WTC11 (cell line): ENCODE results near the gene SREBF1. TPM values are rescaled to one million over a fixed set of nuclear protein-coding genes. Genes with fewer than 3 reads are reported as not detected.
A peak's percentile ranks its signal among the peaks of the same experiment; 100 is the strongest.

Experiments
- ATAC-seq: fragments of 200-7000 bp; cut with Tn5 transposase; 2 replicates; pipeline ENCODE4 v1.10.0; 2021; ENCODE audit warnings: mild to moderate bottlenecking, moderate library complexity
- CTCF ChIA-PET: fragments of 300-600 bp; sonication (Branson Sonifier 250); formaldehyde crosslinking; loops from one replicate; lab custom pipeline; 2021; ENCODE audit warnings: antibody characterized with exemption; lab: Charles Lee
- POLR2A ChIA-PET: fragments of 350-600 bp; sonication (Branson Sonifier 250); formaldehyde crosslinking; loops from one replicate; lab custom pipeline; 2021; ENCODE audit warnings: antibody characterized with exemption; lab: Charles Lee
- DNase-seq: peaks from one replicate; pipeline ENCODE4 v3.0.0; 2021; ENCODE audit warnings: low spot score
- H3K27ac Mint-ChIP-seq: 2 replicates; pipeline ENCODE4 v1.8.0; 2021; ENCODE audit warnings: mixed read lengths
- H3K27me3 Mint-ChIP-seq: 2 replicates; pipeline ENCODE4 v1.8.0; 2021; ENCODE audit warnings: low read depth, mild to moderate bottlenecking, moderate library complexity, mixed read lengths
- H3K36me3 Mint-ChIP-seq: 2 replicates; pipeline ENCODE4 v1.8.0; 2021; ENCODE audit warnings: mixed read lengths
- H3K4me1 Mint-ChIP-seq: 2 replicates; pipeline ENCODE4 v1.8.0; 2022; ENCODE audit warnings: mixed read lengths
- H3K4me3 Mint-ChIP-seq: 2 replicates; pipeline ENCODE4 v1.8.0; 2021; ENCODE audit warnings: mild to moderate bottlenecking, moderate library complexity, mixed read lengths
- H3K9me3 Mint-ChIP-seq: 2 replicates; pipeline ENCODE4 v1.8.0; 2021; ENCODE audit warnings: mixed read lengths
- ESRRA ChIP-seq: sonication (generic); formaldehyde crosslinking; IDR thresholded peaks from 2 replicates; pipeline ENCODE4 v1.8.1; 2022; ENCODE audit warnings: mild to moderate bottlenecking, missing genetic modification reagents, borderline replicate concordance
- FOXK1 ChIP-seq: sonication (generic); formaldehyde crosslinking; IDR thresholded peaks from 2 replicates; pipeline ENCODE4 v1.8.0; 2022; ENCODE audit warnings: mild to moderate bottlenecking, moderate library complexity, missing genetic modification reagents
- KAT7 ChIP-seq: sonication (generic); formaldehyde crosslinking; IDR thresholded peaks from 2 replicates; pipeline ENCODE4 v1.8.1; 2023; ENCODE audit warnings: missing genetic modification reagents, mild to moderate bottlenecking, borderline replicate concordance
- NFYB ChIP-seq: sonication (generic); formaldehyde crosslinking; conservative IDR thresholded peaks from 2 replicates; pipeline ENCODE4 v1.8.0; 2022; ENCODE audit warnings: low read depth, missing genetic modification reagents
- SMAD4 ChIP-seq: sonication (generic); formaldehyde crosslinking; IDR thresholded peaks from 2 replicates; pipeline ENCODE4 v1.8.0; 2022; ENCODE audit warnings: mild to moderate bottlenecking, missing genetic modification reagents
- SOX15 ChIP-seq: fragments of 250-450 bp; sonication (Bioruptor Pico); IDR thresholded peaks from 2 replicates; pipeline ENCODE4 v1.9.0; 2021; ENCODE audit warnings: mild to moderate bottlenecking
- TP53 ChIP-seq: sonication (generic); formaldehyde crosslinking; IDR thresholded peaks from 2 replicates; pipeline ENCODE4 v1.8.1; 2023; ENCODE audit warnings: mild to moderate bottlenecking, missing genetic modification reagents
- ZNF138 ChIP-seq: sonication (generic); formaldehyde crosslinking; conservative IDR thresholded peaks from 2 replicates; pipeline ENCODE4 v1.8.1; 2022; ENCODE audit warnings: mild to moderate bottlenecking, moderate library complexity, missing genetic modification reagents
- ZNF219 ChIP-seq: sonication (generic); formaldehyde crosslinking; IDR thresholded peaks from 2 replicates; pipeline ENCODE4 v1.8.0; 2023; ENCODE audit warnings: missing genetic modification reagents, mild to moderate bottlenecking, borderline replicate concordance
- ZNF416 ChIP-seq: fragments of 250-450 bp; sonication (Bioruptor Pico); IDR thresholded peaks from 2 replicates; pipeline ENCODE4 v1.9.0; 2021; ENCODE audit warnings: mild to moderate bottlenecking, inconsistent platforms
- total RNA-seq: library from RNA; stranded (reverse); gene quantifications from 3 replicates; pipeline ENCODE4 v1.2.3, GENCODE V29; 2021
- TF ChIP-seq, protein P1 (sequence below): sonication (generic); formaldehyde crosslinking; IDR thresholded peaks from 2 replicates; pipeline ENCODE4 v1.8.1; 2023; ENCODE audit warnings: mild to moderate bottlenecking, missing genetic modification reagents, moderate library complexity
- TF ChIP-seq, protein P2 (sequence below): fragments of 250-450 bp; sonication (Bioruptor Pico); IDR thresholded peaks from 2 replicates; pipeline ENCODE4 v1.9.0; 2021; ENCODE audit warnings: mild to moderate bottlenecking, borderline replicate concordance
- TF ChIP-seq, protein P3 (sequence below): fragments of 250-450 bp; sonication (Bioruptor Pico); IDR thresholded peaks from 2 replicates; pipeline ENCODE4 v1.9.0; 2021; ENCODE audit warnings: mild to moderate bottlenecking
- TF ChIP-seq, protein P4 (sequence below): sonication (generic); formaldehyde crosslinking; IDR thresholded peaks from 2 replicates; pipeline ENCODE4 v1.8.0; 2023; ENCODE audit warnings: missing genetic modification reagents
- TF ChIP-seq, protein P5 (sequence below): sonication (generic); formaldehyde crosslinking; IDR thresholded peaks from 2 replicates; pipeline ENCODE4 v1.8.0; 2022; ENCODE audit warnings: mild to moderate bottlenecking, missing genetic modification reagents
- TF ChIP-seq, protein P6 (sequence below): sonication (generic); formaldehyde crosslinking; conservative IDR thresholded peaks from 2 replicates; pipeline ENCODE4 v1.8.1; 2022; ENCODE audit warnings: mild to moderate bottlenecking, missing genetic modification reagents
- TF ChIP-seq, protein P7 (sequence below): sonication (generic); formaldehyde crosslinking; IDR thresholded peaks from 2 replicates; pipeline ENCODE4 v1.8.1; 2023; ENCODE audit warnings: mild to moderate bottlenecking, missing genetic modification reagents, moderate library complexity
- TF ChIP-seq, protein P8 (sequence below): fragments of 250-450 bp; sonication (Bioruptor Pico); IDR thresholded peaks from 2 replicates; pipeline ENCODE4 v2.1.2; 2022; ENCODE audit warnings: mild to moderate bottlenecking, moderate library complexity

SREBF1 gene
- total RNA-seq, 1 experiment from 2014 or later: 93.7 TPM

DNA sequence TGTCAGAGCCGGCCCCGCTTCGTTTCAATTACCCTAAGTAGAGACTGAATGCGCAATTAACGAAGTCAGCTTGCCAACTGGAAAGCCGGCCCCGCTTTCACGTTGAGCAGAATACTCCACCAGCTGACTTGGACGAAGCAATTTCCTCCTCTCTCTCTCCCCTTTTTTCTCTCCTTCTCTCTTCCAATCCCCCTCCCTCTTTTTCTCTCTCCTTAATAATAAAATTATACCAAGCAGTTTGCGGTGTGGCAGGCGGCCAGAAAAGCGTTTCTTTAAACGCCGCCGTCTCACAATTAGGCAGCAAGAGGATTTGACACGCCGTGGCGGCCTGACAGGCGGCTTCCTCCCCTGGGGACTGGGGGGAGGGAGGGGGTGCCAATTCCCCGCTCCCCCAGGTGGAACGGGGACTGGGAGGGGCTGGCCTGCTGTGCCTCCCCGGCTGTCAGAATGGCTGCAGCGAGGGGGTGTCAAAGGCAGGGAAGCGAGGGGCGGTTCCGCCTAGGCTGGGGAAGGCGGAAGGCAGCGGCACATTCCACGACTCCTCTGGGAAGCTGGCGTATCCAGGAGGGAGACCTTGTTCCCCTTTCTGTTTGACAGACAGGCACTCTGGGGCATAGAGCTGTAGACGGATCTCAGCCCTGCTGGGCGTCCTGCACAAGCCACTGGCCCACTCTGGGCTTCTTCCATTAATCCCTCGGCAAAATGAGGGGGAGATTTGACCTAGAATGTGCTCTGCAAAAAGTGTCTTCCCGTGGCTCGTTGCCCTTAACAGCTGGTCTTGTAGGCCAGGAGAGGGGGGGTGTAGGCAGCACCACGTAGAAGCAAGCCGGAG is 52.7 kb downstream of the SREBF1 start (continued):
- TF ChIP-seq, protein P1, sequence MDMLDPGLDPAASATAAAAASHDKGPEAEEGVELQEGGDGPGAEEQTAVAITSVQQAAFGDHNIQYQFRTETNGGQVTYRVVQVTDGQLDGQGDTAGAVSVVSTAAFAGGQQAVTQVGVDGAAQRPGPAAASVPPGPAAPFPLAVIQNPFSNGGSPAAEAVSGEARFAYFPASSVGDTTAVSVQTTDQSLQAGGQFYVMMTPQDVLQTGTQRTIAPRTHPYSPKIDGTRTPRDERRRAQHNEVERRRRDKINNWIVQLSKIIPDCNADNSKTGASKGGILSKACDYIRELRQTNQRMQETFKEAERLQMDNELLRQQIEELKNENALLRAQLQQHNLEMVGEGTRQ (CRISPR knock-in tag): no peak
- TF ChIP-seq ZNF138 (CRISPR knock-in tag) (no peak), KAT7 (CRISPR knock-in tag) (no peak), NFYB (CRISPR knock-in tag) (no peak), ZNF416 (CRISPR knock-in tag) (no peak), ESRRA (CRISPR knock-in tag) (no peak), TP53 (no peak)
- TF ChIP-seq, protein P2, sequence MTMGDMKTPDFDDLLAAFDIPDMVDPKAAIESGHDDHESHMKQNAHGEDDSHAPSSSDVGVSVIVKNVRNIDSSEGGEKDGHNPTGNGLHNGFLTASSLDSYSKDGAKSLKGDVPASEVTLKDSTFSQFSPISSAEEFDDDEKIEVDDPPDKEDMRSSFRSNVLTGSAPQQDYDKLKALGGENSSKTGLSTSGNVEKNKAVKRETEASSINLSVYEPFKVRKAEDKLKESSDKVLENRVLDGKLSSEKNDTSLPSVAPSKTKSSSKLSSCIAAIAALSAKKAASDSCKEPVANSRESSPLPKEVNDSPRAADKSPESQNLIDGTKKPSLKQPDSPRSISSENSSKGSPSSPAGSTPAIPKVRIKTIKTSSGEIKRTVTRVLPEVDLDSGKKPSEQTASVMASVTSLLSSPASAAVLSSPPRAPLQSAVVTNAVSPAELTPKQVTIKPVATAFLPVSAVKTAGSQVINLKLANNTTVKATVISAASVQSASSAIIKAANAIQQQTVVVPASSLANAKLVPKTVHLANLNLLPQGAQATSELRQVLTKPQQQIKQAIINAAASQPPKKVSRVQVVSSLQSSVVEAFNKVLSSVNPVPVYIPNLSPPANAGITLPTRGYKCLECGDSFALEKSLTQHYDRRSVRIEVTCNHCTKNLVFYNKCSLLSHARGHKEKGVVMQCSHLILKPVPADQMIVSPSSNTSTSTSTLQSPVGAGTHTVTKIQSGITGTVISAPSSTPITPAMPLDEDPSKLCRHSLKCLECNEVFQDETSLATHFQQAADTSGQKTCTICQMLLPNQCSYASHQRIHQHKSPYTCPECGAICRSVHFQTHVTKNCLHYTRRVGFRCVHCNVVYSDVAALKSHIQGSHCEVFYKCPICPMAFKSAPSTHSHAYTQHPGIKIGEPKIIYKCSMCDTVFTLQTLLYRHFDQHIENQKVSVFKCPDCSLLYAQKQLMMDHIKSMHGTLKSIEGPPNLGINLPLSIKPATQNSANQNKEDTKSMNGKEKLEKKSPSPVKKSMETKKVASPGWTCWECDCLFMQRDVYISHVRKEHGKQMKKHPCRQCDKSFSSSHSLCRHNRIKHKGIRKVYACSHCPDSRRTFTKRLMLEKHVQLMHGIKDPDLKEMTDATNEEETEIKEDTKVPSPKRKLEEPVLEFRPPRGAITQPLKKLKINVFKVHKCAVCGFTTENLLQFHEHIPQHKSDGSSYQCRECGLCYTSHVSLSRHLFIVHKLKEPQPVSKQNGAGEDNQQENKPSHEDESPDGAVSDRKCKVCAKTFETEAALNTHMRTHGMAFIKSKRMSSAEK (CRISPR knock-in tag): no peak

DNA sequence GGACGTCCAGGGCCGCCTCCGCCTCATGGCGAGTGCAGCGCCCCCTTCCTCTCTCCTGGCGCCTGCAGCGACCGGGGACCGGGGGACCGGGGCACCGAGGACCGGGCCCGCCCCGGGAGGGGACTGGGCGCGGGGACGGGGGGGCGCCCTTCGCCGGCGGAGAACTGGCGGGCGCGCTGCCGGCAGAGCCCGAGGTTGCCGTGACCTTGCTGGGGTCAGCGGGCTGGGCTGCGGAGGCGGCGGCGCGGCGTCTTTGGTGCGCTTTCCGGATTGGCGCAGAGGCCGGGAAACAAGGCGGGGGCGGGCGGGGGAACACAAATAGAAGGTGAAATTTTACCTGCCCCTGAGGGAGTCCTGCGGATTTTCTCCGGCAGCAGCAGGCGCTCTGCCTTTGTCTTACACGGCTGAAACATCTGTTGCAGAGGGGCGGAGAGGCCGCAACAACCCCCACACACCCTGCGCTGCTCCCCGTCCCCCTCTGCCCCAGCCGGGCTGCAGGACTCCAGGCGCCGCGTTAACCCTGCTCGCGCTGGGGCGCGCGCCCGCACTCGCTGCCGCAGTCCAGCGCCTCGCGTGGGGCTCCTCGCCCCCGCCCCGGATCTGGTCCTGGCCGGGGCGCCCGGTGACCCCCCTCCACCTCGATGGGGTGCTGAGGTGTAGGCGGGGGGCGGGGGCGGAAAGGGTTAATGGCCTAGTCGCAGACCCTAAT is 53.5 kb downstream of the SREBF1 start:
- DNase-seq: peak; percentile 79
- H3K27ac Mint-ChIP-seq: no peak overlapping the region
- H3K36me3 Mint-ChIP-seq: no peaks in the 10 kb centered on the region
- H3K4me3 Mint-ChIP-seq: peak overlapping the region; percentile 78
- H3K9me3 Mint-ChIP-seq: no peaks in the 10 kb centered on the region
- ATAC-seq: peak; percentile 13
- ChIA-PET POLR2A (no interaction called here), CTCF (interaction anchor here (0.9 to 3.3 kb wide), 11 partner anchors 9 to 136 kb away, joined by 4 to 38 read pairs (median 6); no protein-coding TSS in a partner anchor)
- H3K4me1 Mint-ChIP-seq: peaks cover 51% of the 10 kb centered on the region
- H3K27me3 Mint-ChIP-seq: peaks cover 27% of the 10 kb centered on the region
- TF ChIP-seq, protein P3, sequence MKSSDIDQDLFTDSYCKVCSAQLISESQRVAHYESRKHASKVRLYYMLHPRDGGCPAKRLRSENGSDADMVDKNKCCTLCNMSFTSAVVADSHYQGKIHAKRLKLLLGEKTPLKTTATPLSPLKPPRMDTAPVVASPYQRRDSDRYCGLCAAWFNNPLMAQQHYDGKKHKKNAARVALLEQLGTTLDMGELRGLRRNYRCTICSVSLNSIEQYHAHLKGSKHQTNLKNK (CRISPR knock-in tag): no peak
- TF ChIP-seq, protein P4, sequence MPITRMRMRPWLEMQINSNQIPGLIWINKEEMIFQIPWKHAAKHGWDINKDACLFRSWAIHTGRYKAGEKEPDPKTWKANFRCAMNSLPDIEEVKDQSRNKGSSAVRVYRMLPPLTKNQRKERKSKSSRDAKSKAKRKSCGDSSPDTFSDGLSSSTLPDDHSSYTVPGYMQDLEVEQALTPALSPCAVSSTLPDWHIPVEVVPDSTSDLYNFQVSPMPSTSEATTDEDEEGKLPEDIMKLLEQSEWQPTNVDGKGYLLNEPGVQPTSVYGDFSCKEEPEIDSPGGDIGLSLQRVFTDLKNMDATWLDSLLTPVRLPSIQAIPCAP: 0 out of 2 replicates have a peak, but pooled peaks have one; percentile 12
- TF ChIP-seq SMAD4 (no peak), SOX15 (CRISPR knock-in tag) (no peak), ZNF219 (no peak), FOXK1 (CRISPR knock-in tag) (peak; percentile 73)
- TF ChIP-seq, protein P5, sequence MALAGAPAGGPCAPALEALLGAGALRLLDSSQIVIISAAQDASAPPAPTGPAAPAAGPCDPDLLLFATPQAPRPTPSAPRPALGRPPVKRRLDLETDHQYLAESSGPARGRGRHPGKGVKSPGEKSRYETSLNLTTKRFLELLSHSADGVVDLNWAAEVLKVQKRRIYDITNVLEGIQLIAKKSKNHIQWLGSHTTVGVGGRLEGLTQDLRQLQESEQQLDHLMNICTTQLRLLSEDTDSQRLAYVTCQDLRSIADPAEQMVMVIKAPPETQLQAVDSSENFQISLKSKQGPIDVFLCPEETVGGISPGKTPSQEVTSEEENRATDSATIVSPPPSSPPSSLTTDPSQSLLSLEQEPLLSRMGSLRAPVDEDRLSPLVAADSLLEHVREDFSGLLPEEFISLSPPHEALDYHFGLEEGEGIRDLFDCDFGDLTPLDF: no peak
- TF ChIP-seq, protein P6, sequence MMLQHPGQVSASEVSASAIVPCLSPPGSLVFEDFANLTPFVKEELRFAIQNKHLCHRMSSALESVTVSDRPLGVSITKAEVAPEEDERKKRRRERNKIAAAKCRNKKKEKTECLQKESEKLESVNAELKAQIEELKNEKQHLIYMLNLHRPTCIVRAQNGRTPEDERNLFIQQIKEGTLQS (CRISPR knock-in tag): no peak
- TF ChIP-seq, protein P1 (CRISPR knock-in tag): no peak
- TF ChIP-seq, protein P7, sequence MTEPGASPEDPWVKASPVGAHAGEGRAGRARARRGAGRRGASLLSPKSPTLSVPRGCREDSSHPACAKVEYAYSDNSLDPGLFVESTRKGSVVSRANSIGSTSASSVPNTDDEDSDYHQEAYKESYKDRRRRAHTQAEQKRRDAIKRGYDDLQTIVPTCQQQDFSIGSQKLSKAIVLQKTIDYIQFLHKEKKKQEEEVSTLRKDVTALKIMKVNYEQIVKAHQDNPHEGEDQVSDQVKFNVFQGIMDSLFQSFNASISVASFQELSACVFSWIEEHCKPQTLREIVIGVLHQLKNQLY (CRISPR knock-in tag): no peak
- TF ChIP-seq, protein P8, sequence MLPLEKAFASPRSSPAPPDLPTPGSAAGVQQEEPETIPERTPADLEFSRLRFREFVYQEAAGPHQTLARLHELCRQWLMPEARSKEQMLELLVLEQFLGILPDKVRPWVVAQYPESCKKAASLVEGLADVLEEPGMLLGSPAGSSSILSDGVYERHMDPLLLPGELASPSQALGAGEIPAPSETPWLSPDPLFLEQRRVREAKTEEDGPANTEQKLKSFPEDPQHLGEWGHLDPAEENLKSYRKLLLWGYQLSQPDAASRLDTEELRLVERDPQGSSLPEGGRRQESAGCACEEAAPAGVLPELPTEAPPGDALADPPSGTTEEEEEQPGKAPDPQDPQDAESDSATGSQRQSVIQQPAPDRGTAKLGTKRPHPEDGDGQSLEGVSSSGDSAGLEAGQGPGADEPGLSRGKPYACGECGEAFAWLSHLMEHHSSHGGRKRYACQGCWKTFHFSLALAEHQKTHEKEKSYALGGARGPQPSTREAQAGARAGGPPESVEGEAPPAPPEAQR (CRISPR knock-in tag): no peak
